Neural cell (in vitro differentiated cells): ENCODE measurements around the gene RNF25.
A peak's percentile ranks its signal among the peaks of the same experiment; 100 is the strongest.

Source experiments
- CTCF ChIP-seq: fragments of 450-650 bp; IDR thresholded peaks from 2 replicates; pipeline ENCODE4 v1.5.1; 2014; ENCODE audit warnings: antibody characterized with exemption, mild to moderate bottlenecking, moderate library complexity; ENCODE audit not compliant: poor library complexity, severe bottlenecking
- EP300 ChIP-seq: fragments of 450-650 bp; conservative IDR thresholded peaks from 2 replicates; pipeline ENCODE4 v1.6.1; 2014; ENCODE audit warnings: antibody characterized with exemption, mild to moderate bottlenecking, moderate library complexity; ENCODE audit not compliant: poor library complexity, severe bottlenecking
- EZH2 ChIP-seq: fragments of 200-600, 300-800 bp; shearing (Covaris generic), sonication (generic); IDR thresholded peaks from 2 replicates; pipeline ENCODE4 v1.6.1; 2014; ENCODE audit warnings: antibody characterized with exemption, low read length, borderline replicate concordance, mild to moderate bottlenecking; ENCODE audit not compliant: insufficient read depth, poor library complexity, severe bottlenecking
- MXI1 ChIP-seq: fragments of 450-650 bp; conservative IDR thresholded peaks from 2 replicates; pipeline ENCODE4 v1.6.1; 2014; ENCODE audit warnings: antibody characterized with exemption, mild to moderate bottlenecking; ENCODE audit not compliant: poor library complexity, severe bottlenecking
- POLR2AphosphoS5 ChIP-seq: IDR thresholded peaks from 2 replicates; pipeline ENCODE4 v1.6.1; 2012
- RAD21 ChIP-seq: fragments of 450-650 bp; conservative IDR thresholded peaks from 2 replicates; pipeline ENCODE4 v1.6.1; 2014; ENCODE audit warnings: antibody characterized with exemption, mild to moderate bottlenecking, moderate library complexity
- REST ChIP-seq: IDR thresholded peaks from 2 replicates; pipeline ENCODE4 v1.6.1; 2012; ENCODE audit warnings: borderline replicate concordance
- SMC3 ChIP-seq: fragments of 450-650 bp; conservative IDR thresholded peaks from 2 replicates; pipeline ENCODE4 v1.6.1; 2014; ENCODE audit warnings: antibody characterized with exemption, mild to moderate bottlenecking, moderate library complexity; ENCODE audit not compliant: poor library complexity

- TF ChIP-seq RAD21 = peak; percentile 65
- peak; percentile 71 for TF ChIP-seq SMC3
- TF ChIP-seq CTCF = peak; percentile 74
- no peak for TF ChIP-seq REST
- TF ChIP-seq EP300 = no peak
- no peak for TF ChIP-seq POLR2AphosphoS5
- no peak for TF ChIP-seq EZH2
- TF ChIP-seq MXI1 = peak; percentile 25
Measured at GRCh38 chr2:218648088-218648786, 23.6 kb downstream of the RNF25 start.
